ENCODE results near the gene HOXA3.
A peak's percentile ranks its signal among the peaks of the same experiment; 100 is the strongest.

The HOXA3 gene

GRCh38 chr7:27132214-27132613 is 20.2 kb downstream of the HOXA3 start:
- H3K27me3 ChIP-seq (ENCODE audit: insufficient read depth, poor library complexity, severe bottlenecking), result no peaks in the 10 kb centered on the region
- no peak overlapping the region for H3K27ac ChIP-seq (replicated peaks)
- no peak overlapping the region for H3K4me3 ChIP-seq (replicated peaks; ENCODE audit: insufficient read depth, low read length)
- TF ChIP-seq CTCF (IDR thresholded peaks at IDR 0.05; ENCODE audit: insufficient read depth, low read length), result no peak
- no peak for TF ChIP-seq POLR2AphosphoS5 (IDR thresholded peaks at IDR 0.05; ENCODE audit: low read depth)
- no peak for DNase-seq (ENCODE audit: low read depth in 1 of 2, low spot score in 1 of 2)

- TF ChIP-seq CTCF (IDR thresholded peaks at IDR 0.05; ENCODE audit: insufficient read depth, low read length) (no peak), REST (IDR thresholded peaks at IDR 0.05; ENCODE audit: insufficient replicate concordance, low read depth) (no peak), POLR2AphosphoS5 (IDR thresholded peaks at IDR 0.05; ENCODE audit: low read depth) (no peak), SPI1 (IDR thresholded peaks at IDR 0.05; ENCODE audit: borderline replicate concordance, low read depth) (no peak), GABPA (IDR thresholded peaks at IDR 0.05; ENCODE audit: low read depth) (no peak)
- DNase-seq (ENCODE audit: low read depth in 1 of 2, low spot score in 1 of 2), result no peak
- Histone ChIP-seq H3K4me3 (replicated peaks; ENCODE audit: insufficient read depth, low read length) (peak overlapping the region; percentile 50), H3K27me3 (ENCODE audit: insufficient read depth, poor library complexity, severe bottlenecking) (no peaks in the 10 kb centered on the region), H3K27ac (replicated peaks) (peak overlapping the region; percentile 67)
Observed at GRCh38 chr7:27131390-27131819, 21.0 kb downstream of the HOXA3 start.

GRCh38 chr7:27130540-27131389 is 21.6 kb downstream of the HOXA3 start, which contains the start of gene HOXA4:
Gene HOXA4 (minus strand): TSS chr7:27130757. CDS start chr7:27130733, 24 bp downstream.
- peak within 1 kb of the TSS; percentile 67 for H3K27ac ChIP-seq (replicated peaks)
- H3K4me3 ChIP-seq (replicated peaks; ENCODE audit: insufficient read depth, low read length), result peak within 1 kb of the TSS; percentile 50
- TF ChIP-seq GABPA (IDR thresholded peaks at IDR 0.05; ENCODE audit: low read depth), result no peak
- TF ChIP-seq CTCF (IDR thresholded peaks at IDR 0.05; ENCODE audit: insufficient read depth, low read length), result no peak
- peak; percentile 67 for TF ChIP-seq POLR2AphosphoS5 (IDR thresholded peaks at IDR 0.05; ENCODE audit: low read depth)
- TF ChIP-seq SPI1 (IDR thresholded peaks at IDR 0.05; ENCODE audit: borderline replicate concordance, low read depth), result no peak
- TF ChIP-seq REST (IDR thresholded peaks at IDR 0.05; ENCODE audit: insufficient replicate concordance, low read depth), result no peak
- peaks cover 4% of the 10 kb centered on the region for H3K27me3 ChIP-seq (ENCODE audit: insufficient read depth, poor library complexity, severe bottlenecking)
- DNase-seq (ENCODE audit: low read depth in 1 of 2, low spot score in 1 of 2), result peak; percentile 51 to 78

Measured in HL-60 (cell line).